ENCODE data around the gene CCDC102B.

The CCDC102B gene

GRCh38 chr18:69082499-69082898, 284.6 kb downstream of the CCDC102B start:
- no peak for DNase-seq (ENCODE audit: low read depth in 2 of 2)

GRCh38 chr18:69085951-69086350, 288.1 kb downstream of the CCDC102B start:
- no peak for DNase-seq (ENCODE audit: low read depth in 2 of 2)

GRCh38 chr18:69088973-69089372, 291.1 kb downstream of the CCDC102B start:
- no peak for DNase-seq (ENCODE audit: low read depth in 2 of 2)

GRCh38 chr18:69097349-69097748, 299.5 kb downstream of the CCDC102B start:
- no peak for DNase-seq (ENCODE audit: low read depth in 2 of 2)

GRCh38 chr18:69102959-69103358, 305.1 kb downstream of the CCDC102B start:
- no peak for DNase-seq (ENCODE audit: low read depth in 2 of 2)

All from stimulated activated CD4-positive, alpha-beta T cell treated with anti-CD3 and anti-CD28 coated beads, Interleukin-15, amount 100 ng/mL, for 48 hours (primary cell).